NCI-H2227 (cell line): ENCODE data around the gene LCN1.
"Not testable (repeated sequence)": the region's sequence is repeated elsewhere in the genome, so short reads cannot be mapped to it uniquely, and the experiment has no call there.

Experiments
- DNase-seq: peaks from one replicate; lab custom pipeline; 2025; ENCODE audit not compliant: unreplicated experiment; lab: John Stamatoyannopoulos, UW

LCN1 gene

GRCh38 chr9:135545646-135546176 lies 24.5 kb downstream of the LCN1 start, which contains the start of gene OBP2A:
Gene OBP2A, plus strand, starts transcription at chr9:135546126. Its CDS starts 55 bp downstream, at chr9:135546181.
- DNase-seq = not testable (repeated sequence)

- DNase-seq = not testable (repeated sequence)
These were observed 25.8 kb downstream of the LCN1 start for GRCh38 chr9:135546792-135547617.

GRCh38 chr9:135547756-135548736 lies 26.8 kb downstream of the LCN1 start:
- no peak for DNase-seq

DNA sequence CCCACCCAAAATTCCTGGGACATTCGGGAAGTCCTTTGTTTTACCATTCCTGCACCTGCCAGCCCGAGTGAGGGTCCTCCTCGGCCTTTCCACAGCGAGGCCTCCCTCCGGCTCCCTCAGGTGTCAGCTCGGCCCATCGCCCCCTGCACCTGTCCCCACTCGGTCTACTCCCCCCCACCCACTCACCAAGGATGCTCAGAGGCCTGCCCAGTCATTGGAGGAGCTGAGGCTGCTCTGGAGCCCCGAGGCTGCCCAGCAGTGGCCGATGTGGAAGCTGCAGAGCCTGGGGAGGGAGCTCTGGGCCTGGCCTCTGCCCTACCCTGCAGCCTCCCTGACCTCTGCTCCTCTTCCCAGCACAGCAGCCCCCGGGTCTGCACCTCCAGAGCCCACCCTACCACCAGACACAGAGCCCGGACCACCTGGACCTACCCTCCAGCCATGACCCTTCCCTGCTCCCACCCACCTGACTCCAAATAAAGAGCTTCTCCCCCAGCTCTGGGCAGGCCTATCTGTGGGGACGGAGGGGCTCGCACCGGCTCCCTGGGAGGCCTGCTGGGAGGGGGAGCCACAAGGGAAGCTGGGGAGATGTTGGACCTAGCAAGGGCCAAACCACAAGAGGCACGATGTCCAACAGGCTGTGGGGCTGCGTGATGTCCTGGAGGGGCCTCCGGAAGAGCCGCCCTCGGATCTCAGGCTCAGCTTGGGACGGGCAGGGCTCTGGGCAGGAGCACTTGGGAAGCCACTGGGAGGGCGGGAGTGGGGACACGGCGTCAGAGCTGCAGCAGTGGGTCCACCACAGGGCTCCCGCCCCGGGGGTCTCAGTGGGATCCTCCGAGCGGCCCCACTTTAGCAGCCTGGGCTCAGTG lies 28.5 kb downstream of the LCN1 start:
- not testable (repeated sequence) for DNase-seq

DNA sequence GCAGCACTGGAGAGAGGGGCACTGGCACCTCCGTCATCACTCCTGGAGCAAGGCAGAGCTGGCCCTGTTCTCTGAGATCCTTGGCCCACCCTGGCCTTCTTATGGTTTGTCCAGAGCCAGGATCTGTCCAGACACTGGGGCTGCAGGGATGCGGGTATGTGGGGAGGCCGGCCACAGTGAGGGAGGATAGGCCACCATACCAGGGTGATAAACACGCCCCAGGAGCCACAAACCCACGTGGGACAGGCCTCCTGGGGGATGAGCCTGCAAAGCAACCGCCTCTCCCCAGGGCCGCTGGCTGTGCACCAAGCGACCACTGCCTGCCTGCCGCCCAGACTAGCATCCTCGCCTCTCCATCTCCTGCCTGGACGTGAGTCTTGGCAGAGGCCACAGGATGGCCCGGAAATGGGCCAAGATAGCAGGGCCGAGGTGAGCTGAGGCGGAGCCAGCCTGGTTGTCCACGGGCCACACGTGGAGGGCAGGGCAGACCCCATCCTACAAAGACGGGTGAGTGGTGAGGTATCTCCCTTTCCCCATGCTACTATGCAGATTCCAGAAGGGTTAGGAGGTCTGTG lies 29.2 kb downstream of the LCN1 start:
- no peak for DNase-seq

GRCh38 chr9:135551031-135551430 lies 29.8 kb downstream of the LCN1 start:
- no peak for DNase-seq

- DNase-seq = no peak
These were observed 30.2 kb downstream of the LCN1 start for GRCh38 chr9:135551456-135551855.

DNA sequence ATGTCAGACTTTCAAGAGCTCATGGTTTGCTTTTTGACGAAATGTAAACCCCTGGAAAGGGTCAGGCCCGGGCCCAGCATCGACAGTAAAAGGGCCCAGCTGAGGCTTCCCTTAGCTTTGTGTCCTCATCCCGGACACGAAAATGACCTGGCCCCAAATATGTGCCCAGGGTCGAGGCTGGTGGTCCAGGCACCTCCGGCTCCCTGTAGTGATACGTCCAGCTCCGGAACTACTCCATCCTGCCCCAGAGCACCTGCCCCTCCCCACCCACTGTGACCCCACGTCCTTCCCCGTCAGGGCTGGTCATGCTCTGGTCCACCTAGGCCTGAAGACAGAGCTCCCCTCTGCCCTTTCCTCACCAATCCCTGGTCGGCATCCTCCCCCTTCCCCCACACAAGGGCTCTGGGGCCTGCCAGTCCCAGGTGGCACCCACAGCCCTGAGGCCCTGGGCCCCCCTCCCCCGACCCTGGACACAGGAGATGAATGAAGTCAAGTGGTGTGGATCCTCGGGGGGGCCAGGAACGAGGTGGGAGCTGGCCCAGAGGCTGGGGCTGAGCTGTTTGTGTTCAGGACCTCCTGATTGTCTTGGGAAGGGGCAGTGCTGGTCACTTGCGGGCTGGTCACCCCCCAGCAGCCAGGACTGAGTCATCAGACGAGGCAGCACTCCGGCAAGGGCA lies 30.9 kb downstream of the LCN1 start:
- DNase-seq = no peak

DNA sequence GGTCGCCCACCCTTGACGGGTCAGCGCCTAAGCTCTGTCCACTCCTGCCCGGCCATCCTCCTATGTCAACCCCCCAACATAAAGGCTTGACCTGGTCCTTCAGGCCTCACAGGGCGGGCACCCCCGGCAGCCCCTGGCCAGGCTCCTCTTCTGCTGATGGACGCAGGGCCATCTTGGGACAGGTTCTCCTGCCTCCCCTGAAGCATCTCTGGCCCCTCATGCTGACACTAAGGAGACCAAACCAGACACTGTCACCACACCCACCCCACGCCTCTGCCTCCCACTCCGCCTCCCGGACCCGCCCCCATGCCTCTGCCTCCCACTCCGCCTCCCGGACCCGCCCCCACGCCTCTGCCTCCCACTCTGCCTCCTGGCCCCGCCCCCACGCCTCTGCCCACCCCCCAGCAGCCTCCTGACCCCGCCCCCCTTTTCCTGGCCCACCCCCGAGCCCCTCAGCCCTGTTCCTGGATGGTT lies 31.5 kb downstream of the LCN1 start:
- DNase-seq = no peak

GRCh38 chr9:135554718-135555117 lies 33.5 kb downstream of the LCN1 start:
- DNase-seq = no peak

GRCh38 chr9:135555203-135555602 lies 34.0 kb downstream of the LCN1 start:
- no peak for DNase-seq

GRCh38 chr9:135555910-135556309 lies 34.7 kb downstream of the LCN1 start:
- DNase-seq = no peak

DNA sequence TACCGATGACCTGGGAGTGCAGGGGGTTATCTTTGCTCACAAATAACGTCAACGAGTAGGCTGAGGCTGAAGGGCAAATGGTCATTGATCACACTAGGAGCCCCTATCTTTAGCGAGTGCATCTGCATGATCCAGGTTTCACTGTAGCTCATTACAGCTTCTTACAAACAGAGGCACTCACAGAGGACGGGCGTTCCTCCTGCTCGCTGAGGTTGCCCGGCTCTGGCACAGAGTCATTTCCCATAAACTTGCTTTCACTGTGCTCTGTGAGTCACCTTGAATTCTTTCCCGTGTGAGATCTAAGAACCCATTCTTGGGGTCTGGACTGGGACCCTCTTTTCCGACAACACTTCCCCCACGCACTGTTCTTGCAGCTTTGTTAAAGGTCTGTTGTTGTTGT lies 38.4 kb downstream of the LCN1 start:
- DNase-seq = no peak

GRCh38 chr9:135561391-135562234 lies 40.4 kb downstream of the LCN1 start, which contains the start of gene PAEP:
Gene PAEP, plus strand, starts transcription at chr9:135561756.
- no peak for DNase-seq

DNA sequence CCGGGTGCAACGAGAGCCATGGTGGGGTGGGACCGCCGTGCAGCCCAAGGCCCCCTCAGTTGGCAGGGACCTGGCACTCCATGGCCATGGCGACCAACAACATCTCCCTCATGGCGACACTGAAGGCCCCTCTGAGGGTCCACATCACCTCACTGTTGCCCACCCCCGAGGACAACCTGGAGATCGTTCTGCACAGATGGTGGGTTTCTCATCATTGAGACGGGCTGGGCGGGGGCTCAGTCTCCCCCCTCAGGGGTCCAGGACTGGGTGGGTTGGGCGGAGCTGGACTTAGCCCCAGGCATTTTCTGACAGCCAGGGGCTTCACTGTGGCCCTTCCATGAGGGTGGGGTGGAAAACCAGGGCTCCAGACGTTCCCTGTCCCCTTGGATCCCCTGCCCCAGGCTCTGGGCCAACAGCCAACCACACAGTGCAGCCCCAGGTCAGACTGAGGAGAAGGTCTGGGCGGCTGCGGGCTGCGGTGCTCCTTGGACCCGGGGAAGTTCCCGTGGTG lies 41.0 kb downstream of the LCN1 start:
- DNase-seq = no peak

DNA sequence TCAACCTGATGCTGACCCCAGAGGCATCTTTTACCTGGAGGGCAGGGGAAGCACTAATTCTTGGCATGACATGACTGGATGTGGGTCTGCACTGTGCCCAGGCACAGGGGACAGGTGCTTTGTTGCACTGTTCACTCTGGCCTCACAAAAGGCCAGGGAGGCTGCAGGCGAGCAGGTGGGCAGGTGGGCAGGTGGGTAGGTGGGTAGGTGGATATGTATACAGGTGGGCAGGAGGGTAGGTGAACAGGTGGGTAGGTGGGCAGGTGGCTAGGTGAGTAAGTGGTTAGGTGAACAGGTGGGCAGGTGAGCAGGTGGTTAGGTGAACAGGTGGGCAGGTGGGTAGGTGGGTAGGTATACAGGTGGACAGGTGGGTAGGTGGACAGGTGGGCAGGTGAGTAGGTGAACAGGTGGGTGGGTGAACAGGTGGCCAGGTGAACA lies 41.8 kb downstream of the LCN1 start:
- no peak for DNase-seq

DNA sequence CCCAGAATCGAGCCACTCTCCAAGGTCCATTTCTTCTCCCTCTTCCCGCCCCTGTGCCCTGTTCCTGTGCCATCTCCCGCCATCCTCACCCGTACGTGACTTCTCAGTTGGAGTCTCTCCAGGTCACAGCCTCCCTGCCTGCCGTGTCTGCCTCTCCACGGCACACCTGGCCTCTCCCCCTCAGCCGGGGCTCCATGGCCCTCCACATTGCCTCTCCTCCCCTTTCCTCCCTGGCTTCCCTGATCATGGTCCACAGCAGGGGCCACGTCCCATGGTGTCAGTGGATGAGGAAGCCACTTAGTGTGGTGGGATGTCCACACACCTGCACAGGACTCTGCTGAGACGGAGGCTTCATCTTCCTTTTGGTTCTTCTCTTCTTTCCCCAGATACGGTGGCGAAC lies 42.6 kb downstream of the LCN1 start:
- DNase-seq = no peak

- no peak for DNase-seq
These were observed 43.9 kb downstream of the LCN1 start for GRCh38 chr9:135565141-135565628.
